Heart right ventricle (tissue), 16 donors: ENCODE data around the gene MGMT. TPM values are rescaled to one million over a fixed set of nuclear protein-coding genes. Genes with fewer than 3 reads are reported as not detected.

Experiments used
- ATAC-seq, 8 donors: fragments of 200-7000 bp; cut with Tn5 transposase; one replicate each; pipeline ENCODE4 v1.9.1; 2020; ENCODE audit warnings: mild to moderate bottlenecking in 8 of 8, moderate library complexity in 8 of 8, moderate number of reproducible peaks in 1 of 8
- DNase-seq, 2 donors: peaks; one replicate each; pipeline ENCODE4 v3.0.0-alpha.2; 2020
- H3K27ac ChIP-seq, 10 donors: fragments of 200-600 bp; sonication (generic) in 2 of 10; one replicate each; pipeline versions ENCODE4 v1.5.0 to v1.8.0; 2020 to 2022; ENCODE audit warnings: mild to moderate bottlenecking in 3 of 10
- H3K27me3 ChIP-seq, 7 donors: fragments of 200-600 bp; one replicate each; pipeline ENCODE4 v1.8.0; 2021 to 2022; ENCODE audit warnings: mild to moderate bottlenecking in 2 of 7
- H3K36me3 ChIP-seq, 9 donors: fragments of 200-600 bp; sonication (generic) in 1 of 9; one replicate each; pipeline versions ENCODE4 v1.5.0 to v1.8.0; 2020 to 2022; ENCODE audit warnings: mild to moderate bottlenecking in 2 of 9
- H3K4me1 ChIP-seq, 9 donors: fragments of 200-600 bp; sonication (generic) in 1 of 9; one replicate each; pipeline versions ENCODE4 v1.5.0 to v1.8.0; 2020 to 2022; ENCODE audit warnings: mild to moderate bottlenecking in 4 of 9
- H3K4me3 ChIP-seq, 10 donors: fragments of 200-600 bp; sonication (generic) in 2 of 10; one replicate each; pipeline versions ENCODE4 v1.5.0 to v1.8.0; 2020 to 2022; ENCODE audit warnings: mild to moderate bottlenecking in 7 of 10, moderate library complexity in 2 of 10
- H3K9me3 ChIP-seq, 11 donors: fragments of 200-600 bp in 10 of 11; sonication (generic) in 2 of 11; one replicate each; pipeline versions ENCODE4 v1.5.0 to v1.8.0; 2013 to 2022; ENCODE audit warnings: mild to moderate bottlenecking in 2 of 11, control low read depth in 1 of 11, moderate library complexity in 1 of 11
- WGBS, 2 donors: extraction: QIAGEN DNeasy Blood & Tissue Kit; methylation state at CpG; one replicate each; pipeline ENCODE4 v1.1.7; 2013; ENCODE audit warnings: inconsistent platforms in 1 of 2; 5-methylcytosine and 5-hydroxymethylcytosine counted together
- intact Hi-C, 10 donors: fragments of 100-400 bp; cut with DNase I; formaldehyde crosslinking; loops; one replicate each; pipeline versions ENCODE4 v1.11.1 to v1.14.2; 2022
- polyA plus RNA-seq, 2 donors: library from polyadenylated mRNA; stranded (reverse); fragments of 200-250 nt; gene quantifications; one replicate each; pipeline ENCODE4 v1.2.3, GENCODE V29; 2013
- total RNA-seq, 10 donors: library from RNA; stranded (reverse); fragmentation: NEBNext Ultra II Directional in 3 of 10; extraction: Animal tissue kit (Norgen Biotek cat#: 25700) in 3 of 10; gene quantifications; one replicate each; pipeline versions ENCODE4 v1.2.1 to v1.2.4, GENCODE V29; 2021 to 2023
- TF ChIP-seq, protein P1 (sequence below), 9 donors: fragments of 200-600 bp; sonication (generic) in 2 of 9; IDR thresholded peaks; one replicate each; pipeline versions ENCODE4 v1.5.0 to v1.8.0; 2021 to 2022; ENCODE audit warnings: antibody characterized with exemption in 9 of 9, mild to moderate bottlenecking in 5 of 9, moderate library complexity in 1 of 9
- donor health status: Arrhythmogenic right ventricular cardiomyopathy.
- donor health status: ischemic (EF 13 %, LVEDD 7.1; RV severe dilation, severe dysfunction).
- donor health status: healthy with polysubstance abuse.
- donor health status: DM: no; HTN: yes; CAD: no.
- donor health status: DM: no; HTN: no; CAD: no.
- donor health status: ischemic (EF 25% LVEDD 6.9; RV normal size, moderate dysfunction).
- donor health status: ischemic (EF 25% LVEDD 5.7; RV mildly dilated, moderate dysfunction).
- donor health status: healthy.
- donor health status: DM: yes; HTN: yes; CAD: no.
- donor health status: Ischemic cardiomyopathy.
- donor health status: ischemic (EF 35%, LVEDD 5.7; RV mildly dilated, moderate dysfunction).
- donor health status: nonischemic (EF 11% LVEDD 7.7; RV severe dilation, severe dysfunction).
- donor health status: DM: yes; HTN: yes; CAD: no.
- donor health status: PGD.
- donor health status: ischemic (EF 29% LVEDD 5.4; RV normal size, mild dysfunction).
- donor health status: nonischemic (EF 23%, LVEDD 6.1; RV moderate dilation, normal function).

Gene MGMT
- total and polyA plus RNA-seq, 12 donors = 8.4 to 17.8 (median 12.9) TPM

DNA sequence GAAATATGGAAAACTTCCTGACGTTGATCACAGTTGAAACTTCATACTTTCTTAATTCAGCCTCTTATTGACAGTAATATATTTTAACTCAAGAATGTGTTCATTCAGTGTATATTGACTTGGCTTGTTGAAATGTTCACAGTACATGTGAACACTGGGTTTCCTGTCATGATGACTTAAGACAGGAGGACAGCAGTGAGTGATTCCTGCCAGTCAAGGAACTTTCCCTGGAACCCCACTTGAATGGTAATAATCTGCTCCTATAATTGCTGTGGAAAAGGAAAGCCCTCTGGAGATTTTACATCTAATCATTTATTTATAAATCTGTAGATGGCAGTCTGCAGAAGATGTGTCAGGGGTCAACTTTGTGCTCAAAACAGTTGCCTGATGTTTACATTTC is 216.5 kb downstream of the MGMT start:
- DNase-seq (no peak), ATAC-seq (no peak)
- no peaks in the 10 kb centered on the region for H3K27me3 ChIP-seq
- H3K4me1 ChIP-seq = no peaks in the 10 kb centered on the region
- H3K36me3 ChIP-seq = no peaks in the 10 kb centered on the region
- WGBS, 2 donors = 93 to 95% methylated on average over 1 of the region's 1 CpG
- no peak overlapping the region for H3K27ac ChIP-seq
- TF ChIP-seq, protein P1, sequence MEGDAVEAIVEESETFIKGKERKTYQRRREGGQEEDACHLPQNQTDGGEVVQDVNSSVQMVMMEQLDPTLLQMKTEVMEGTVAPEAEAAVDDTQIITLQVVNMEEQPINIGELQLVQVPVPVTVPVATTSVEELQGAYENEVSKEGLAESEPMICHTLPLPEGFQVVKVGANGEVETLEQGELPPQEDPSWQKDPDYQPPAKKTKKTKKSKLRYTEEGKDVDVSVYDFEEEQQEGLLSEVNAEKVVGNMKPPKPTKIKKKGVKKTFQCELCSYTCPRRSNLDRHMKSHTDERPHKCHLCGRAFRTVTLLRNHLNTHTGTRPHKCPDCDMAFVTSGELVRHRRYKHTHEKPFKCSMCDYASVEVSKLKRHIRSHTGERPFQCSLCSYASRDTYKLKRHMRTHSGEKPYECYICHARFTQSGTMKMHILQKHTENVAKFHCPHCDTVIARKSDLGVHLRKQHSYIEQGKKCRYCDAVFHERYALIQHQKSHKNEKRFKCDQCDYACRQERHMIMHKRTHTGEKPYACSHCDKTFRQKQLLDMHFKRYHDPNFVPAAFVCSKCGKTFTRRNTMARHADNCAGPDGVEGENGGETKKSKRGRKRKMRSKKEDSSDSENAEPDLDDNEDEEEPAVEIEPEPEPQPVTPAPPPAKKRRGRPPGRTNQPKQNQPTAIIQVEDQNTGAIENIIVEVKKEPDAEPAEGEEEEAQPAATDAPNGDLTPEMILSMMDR (IDR thresholded peaks at IDR 0.05) = no peak
- no peak overlapping the region for H3K4me3 ChIP-seq
- intact Hi-C loops = no loop called here
- H3K9me3 ChIP-seq = no peaks in the 10 kb centered on the region

GRCh38 chr10:129683920-129684319 is 216.9 kb downstream of the MGMT start:
- no peaks in the 10 kb centered on the region for H3K27me3 ChIP-seq
- intact Hi-C loops = no loop called here
- H3K27ac ChIP-seq = no peak overlapping the region
- WGBS, 2 donors = 94 to 95% methylated on average over 3 of the region's 3 CpGs
- H3K4me3 ChIP-seq = no peak overlapping the region
- no peak for ATAC-seq
- no peak for DNase-seq
- H3K9me3 ChIP-seq = no peaks in the 10 kb centered on the region
- no peaks in the 10 kb centered on the region for H3K36me3 ChIP-seq
- H3K4me1 ChIP-seq = no peaks in the 10 kb centered on the region
- TF ChIP-seq, protein P1 (IDR thresholded peaks at IDR 0.05) = no peak

GRCh38 chr10:129685271-129685670 is 218.2 kb downstream of the MGMT start:
- H3K27ac ChIP-seq = no peak overlapping the region
- intact Hi-C loops = no loop called here
- no peak for ATAC-seq
- H3K4me3 ChIP-seq = no peak overlapping the region
- no peaks in the 10 kb centered on the region for H3K9me3 ChIP-seq
- TF ChIP-seq, protein P1 (IDR thresholded peaks at IDR 0.05) = no peak
- H3K27me3 ChIP-seq = no peaks in the 10 kb centered on the region
- 92 to 94% methylated on average over 8 of the region's 8 CpGs for WGBS, 2 donors
- peaks cover 0 to 1% (median under 1%) of the 10 kb centered on the region in 9 donors for H3K4me1 ChIP-seq
- DNase-seq = no peak
- no peaks in the 10 kb centered on the region for H3K36me3 ChIP-seq

DNA sequence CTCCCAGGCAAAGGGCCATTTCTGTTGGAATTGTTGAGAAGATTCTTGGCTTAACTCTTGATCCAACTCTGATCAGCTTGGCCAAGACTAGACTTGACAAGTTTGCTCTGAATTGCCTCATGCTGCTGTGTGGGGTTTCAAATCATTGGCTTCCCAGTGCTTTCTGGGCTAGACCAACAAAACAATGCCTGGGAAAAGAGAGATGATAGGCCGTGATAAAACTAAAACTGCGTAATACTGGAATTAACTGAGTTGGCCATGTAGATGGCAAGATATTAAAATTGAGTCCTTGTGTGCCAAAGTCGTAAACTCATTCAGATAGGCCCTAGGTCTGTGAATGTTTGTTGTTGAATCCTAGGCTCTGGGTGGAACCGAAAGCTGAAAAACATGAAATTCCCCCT is 222.6 kb downstream of the MGMT start:
- Histone ChIP-seq H3K36me3 (no peaks in the 10 kb centered on the region), H3K27ac (peak overlapping the region in 2 of 10 donors; percentile 8 to 14), H3K4me3 (no peak overlapping the region), H3K9me3 (no peaks in the 10 kb centered on the region), H3K4me1 (peaks cover 3 to 18% (median 9%) of the 10 kb centered on the region in 9 donors), H3K27me3 (no peaks in the 10 kb centered on the region)
- TF ChIP-seq, protein P1 (IDR thresholded peaks at IDR 0.05) = no peak
- peak in 2 of 8 donors; percentile 13 to 38 for ATAC-seq
- 80 to 82% methylated on average over 4 of the region's 4 CpGs for WGBS, 2 donors
- no peak for DNase-seq
- intact Hi-C loops = no loop called here
